Measurements from ENCODE around the gene BIRC7.
"Not testable (repeated sequence)": the region's sequence is repeated elsewhere in the genome, so short reads cannot be mapped to it uniquely, and the experiment has no call there.

Gene BIRC7

GRCh38 chr20:63249891-63250290 lies 14.2 kb downstream of the BIRC7 start:
- DNase-seq: no peak

DNA sequence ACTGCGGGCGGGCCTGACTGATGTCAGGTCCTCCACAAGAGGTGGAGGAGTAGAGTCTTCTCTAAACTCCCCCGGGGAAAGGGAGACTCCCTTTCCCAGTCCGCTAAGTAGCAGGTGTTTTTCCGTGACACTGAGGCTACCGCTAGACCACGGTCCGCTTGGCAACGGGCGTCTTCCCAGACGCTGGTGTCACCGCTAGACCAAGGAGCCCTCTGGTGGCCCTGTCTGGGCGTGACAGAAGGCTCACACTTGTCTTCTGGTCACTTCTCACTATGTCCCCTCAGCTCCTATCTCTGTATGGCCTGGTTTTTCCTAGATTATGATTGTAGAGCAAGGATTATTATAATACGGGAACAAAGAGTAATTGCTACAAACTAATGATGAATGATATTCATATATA lies 15.6 kb downstream of the BIRC7 start:
- DNase-seq: not testable (repeated sequence)

- no peak for DNase-seq
These were observed 16.6 kb downstream of the BIRC7 start for GRCh38 chr20:63252284-63252711.

GRCh38 chr20:63253065-63253437 lies 17.3 kb downstream of the BIRC7 start:
- no peak for DNase-seq

DNA sequence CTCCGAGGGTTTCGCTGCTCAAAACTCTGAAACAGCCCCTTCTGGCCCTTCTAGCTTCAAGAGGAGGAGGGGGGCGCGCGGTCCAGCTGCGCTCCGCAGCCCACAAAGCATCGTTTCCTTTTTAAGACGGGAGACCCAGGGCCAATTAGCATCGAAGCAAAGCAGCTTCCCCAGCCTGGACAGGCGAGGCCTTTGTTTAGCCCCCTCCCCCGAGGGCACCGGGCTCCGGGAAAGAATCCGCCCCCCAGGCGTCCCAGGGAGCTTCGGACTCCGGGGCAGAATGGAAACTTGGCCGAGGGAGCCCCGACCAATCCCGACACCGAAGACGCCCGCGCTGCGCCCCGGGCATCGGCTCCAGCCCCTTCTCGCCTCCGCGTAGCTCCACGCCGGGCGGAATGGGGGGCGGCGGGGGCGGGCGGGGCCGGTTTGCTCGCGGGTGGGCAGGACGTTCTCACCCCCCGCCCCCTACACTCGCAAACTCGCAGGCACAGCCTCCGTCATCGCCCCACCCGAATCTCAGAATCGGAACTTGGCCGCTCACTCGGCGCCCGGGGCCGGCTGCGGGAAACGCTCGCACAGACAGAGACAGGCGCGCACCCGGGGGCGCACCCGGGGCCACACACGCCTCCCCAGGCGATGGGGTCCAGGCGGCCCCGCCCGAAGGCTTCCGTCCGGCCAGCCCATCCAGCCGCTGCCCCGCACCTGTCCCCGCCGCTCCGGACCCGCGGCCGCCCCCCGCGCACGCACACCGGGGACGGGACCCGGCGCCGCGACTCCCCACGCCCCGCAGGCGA lies 17.9 kb downstream of the BIRC7 start:
- no peak for DNase-seq

- no peak for DNase-seq
These were observed 18.5 kb downstream of the BIRC7 start, which contains the start of gene NKAIN4 for GRCh38 chr20:63254232-63254605. Gene NKAIN4 (minus strand): TSS chr20:63254463. CDS start chr20:63254450, 13 bp downstream.

- no peak for DNase-seq
These were observed 19.1 kb downstream of the BIRC7 start for GRCh38 chr20:63254606-63255384.

DNA sequence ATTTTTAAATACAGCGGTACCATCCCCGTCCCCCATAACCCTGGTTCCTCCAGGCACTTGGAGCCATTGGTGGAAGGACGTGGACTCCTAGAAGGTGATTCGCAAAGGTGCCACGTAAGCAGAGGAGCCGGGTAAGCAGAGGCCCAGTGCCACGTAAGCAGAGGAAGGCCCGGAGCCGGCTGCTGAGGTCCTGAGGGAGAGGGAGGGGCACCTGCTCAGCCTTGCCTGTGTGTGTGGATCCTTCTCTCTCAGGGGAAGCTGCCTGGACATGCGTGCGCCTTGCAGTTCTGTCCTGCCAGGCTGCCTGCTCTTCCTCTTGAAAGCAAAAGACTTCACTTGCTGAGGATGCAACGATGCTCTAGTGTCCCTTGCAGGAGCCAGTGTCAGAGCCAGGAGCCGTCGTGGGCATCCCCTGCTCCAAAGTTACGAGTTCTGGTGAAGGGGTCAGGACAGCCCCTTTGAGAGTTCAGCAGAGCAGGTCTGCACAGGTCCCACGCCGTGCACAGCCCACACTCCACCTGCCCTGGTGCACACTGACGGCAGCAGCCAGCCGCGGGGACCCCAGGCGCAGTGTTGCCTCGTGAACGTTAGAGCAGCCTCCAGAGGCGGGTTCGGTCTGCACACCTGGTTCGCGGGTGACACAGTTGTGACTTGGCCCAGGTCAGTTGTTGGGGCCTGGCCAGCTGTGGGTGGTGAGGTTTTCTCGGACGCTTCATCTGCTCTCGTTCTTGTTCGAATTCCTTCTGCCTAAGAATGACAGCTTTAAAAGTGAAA lies 20.4 kb downstream of the BIRC7 start:
- DNase-seq: peak; percentile 15

DNA sequence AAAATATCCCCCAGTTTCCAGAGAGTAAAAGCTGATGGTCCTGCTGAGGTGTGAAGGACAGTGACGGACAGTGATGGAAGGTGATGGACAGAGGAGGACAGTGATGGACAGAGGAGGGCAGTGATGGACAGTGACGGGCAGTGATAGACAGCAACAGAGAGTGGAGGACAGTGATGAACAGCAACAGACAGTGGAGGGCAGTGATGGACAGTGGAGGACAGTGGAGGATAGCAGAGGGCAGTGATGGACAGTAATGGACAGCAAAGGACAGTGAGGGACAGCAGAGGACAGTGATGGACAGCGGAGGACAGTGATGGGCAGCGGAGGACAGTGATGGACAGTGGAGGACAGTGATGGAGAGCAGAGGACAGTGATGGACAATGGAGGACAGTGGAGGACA lies 21.2 kb downstream of the BIRC7 start:
- no peak for DNase-seq

DNA sequence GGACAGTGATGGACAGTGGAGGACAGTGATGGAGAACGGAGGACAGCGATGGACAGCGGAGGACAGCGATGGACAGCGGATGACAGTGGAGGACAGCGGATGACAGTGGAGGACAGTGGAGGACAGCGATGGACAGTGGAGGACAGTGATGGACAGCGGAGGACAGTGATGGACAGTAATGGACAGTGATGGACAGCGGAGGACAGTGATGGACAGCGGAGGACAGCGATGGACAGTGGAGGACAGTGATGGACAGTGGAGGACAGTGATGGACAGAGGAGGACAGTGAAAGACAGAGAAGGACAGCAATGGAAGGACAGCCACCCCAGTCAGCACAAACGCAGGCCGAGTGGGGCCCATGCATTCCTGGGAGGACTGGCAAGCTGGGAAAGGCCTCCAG lies 21.9 kb downstream of the BIRC7 start:
- DNase-seq: no peak

DNA sequence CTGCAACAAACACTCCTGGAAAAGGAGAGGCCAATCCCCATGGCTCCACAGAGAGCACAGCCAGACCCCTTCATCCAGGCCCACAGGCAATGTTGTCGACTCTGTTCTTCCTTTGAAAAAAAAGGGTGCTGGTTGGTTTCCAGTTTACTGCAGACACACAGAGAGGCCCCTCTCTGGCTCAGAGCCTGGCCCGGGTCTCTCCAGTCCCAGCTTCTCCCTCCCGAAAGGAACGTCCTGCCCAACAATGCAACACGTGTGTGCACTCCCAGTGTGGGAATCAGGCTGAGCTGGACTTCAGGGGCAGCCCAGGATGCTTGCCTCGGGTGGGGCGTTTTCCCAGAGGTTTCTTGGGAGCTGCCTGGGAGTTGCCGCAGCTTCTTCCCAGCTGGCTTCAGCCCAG lies 23.1 kb downstream of the BIRC7 start:
- DNase-seq: no peak

GRCh38 chr20:63259734-63260460 lies 24.2 kb downstream of the BIRC7 start:
- no peak for DNase-seq

DNA sequence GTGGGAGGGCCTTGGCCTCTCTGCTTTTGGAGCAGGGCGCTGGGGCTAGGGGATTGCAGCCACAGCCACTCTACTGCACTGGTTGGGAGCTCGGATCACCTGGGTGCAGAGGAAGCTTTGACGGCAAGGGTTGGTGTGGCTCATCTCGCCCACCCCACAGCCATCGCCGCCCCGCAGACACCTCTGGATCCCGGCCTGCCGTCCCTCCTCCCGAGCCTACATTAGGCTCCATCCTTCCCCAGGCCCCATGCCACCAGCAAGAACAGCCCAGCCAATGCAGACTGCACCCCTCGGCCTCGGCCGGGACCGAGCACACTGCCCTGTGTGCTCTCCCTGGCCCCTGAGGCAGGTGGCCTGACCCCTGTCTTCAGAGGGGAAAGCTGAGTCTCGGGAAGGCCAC lies 24.8 kb downstream of the BIRC7 start:
- DNase-seq: no peak

GRCh38 chr20:63261060-63261794 lies 25.5 kb downstream of the BIRC7 start:
- no peak for DNase-seq

- no peak for DNase-seq
These were observed 26.3 kb downstream of the BIRC7 start for GRCh38 chr20:63261795-63262528.

DNA sequence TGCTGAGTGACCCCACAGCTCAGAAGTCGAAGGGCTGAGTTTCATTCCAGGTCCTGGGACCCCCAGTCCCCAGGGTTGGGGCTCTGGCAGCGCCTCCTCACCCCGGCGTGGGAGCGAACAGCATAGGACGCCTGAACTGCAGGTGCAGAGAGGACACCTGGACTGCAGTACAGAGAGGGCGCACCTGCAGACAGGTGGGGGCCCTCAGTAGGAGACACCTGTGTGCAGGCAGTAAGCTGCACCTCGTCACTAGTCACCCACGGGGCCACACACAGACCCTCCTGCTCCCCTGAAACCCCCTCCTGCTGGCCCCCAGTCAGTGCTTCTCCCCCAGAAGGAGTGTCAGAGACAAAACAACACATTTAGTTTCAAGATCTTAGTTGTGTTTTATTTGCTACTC lies 27.1 kb downstream of the BIRC7 start:
- DNase-seq: no peak

DNA sequence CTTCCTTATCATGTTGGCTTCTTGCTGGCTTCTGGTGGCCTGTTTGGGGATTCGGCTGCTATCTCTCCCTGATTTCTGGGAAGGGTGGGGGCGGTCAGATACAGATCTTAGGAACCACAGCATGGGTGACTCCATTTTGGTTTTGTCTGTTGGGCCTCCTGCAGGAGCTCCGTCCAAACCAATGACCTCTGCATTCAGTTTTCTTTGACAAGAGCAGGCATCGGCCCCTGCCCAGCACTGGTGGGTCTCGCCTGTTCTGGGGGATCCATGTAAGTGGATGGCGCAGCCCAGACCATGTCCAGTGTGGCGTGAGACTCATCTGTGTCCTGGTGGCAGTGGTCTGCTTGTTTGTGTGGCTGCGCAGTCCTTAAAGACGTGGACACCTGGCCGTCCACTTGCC lies 28.3 kb downstream of the BIRC7 start:
- no peak for DNase-seq

DNA sequence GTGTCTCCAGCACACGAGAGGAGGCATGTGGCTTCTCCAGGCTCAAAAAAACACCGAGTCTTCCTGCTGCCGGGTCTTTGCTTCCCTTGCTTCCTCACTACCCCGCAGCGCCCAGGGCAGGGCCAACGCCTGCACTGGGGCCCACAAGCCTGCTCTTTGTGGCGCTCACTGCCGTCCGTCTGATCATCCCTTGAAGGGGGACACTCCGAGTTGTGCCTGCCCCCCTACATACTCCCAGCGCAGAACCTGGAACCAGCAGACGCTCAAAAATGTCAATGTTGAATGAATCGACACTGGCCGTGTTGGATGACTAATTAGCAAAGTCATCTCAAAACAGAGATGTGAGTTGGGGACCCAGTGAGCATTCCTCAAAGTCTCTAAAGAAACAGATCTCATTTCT lies 28.8 kb downstream of the BIRC7 start:
- DNase-seq: no peak

DNA sequence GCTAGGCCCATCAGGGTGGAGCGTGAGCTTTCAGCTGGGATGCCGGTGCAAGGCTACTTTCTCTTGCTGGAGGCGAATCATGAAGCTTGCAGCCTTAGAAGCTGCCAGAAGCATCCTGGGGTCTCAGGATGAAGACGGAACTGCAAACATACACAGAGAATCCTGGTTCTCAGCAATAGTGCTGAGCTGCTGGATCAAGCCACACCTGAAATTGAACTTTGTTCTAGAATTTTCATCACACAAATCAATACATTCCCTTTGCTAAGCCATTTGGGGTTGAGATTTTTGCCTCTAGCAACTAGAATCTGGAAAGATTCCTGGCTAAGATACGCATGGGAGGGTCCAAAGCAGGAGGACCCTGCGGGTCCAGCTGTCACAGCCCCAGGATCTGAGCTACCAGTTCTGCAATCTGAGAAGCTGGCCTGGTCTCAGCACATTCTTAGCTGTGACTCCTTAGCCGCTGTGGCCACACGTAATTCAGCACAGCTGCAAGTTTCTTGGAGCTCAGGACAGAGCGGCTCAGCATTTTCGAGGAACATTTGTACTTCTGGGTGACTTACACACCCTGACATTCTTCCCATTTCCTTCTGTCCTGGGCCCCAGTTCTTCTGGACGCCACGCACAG lies 30.3 kb downstream of the BIRC7 start:
- no peak for DNase-seq

GRCh38 chr20:63267691-63268090 lies 32.0 kb downstream of the BIRC7 start:
- no peak for DNase-seq

- DNase-seq: no peak
These were observed 32.6 kb downstream of the BIRC7 start for GRCh38 chr20:63268256-63268655.
